COLO829 (cell line): Measurements from ENCODE around the gene ZNF224.

Experiments used
- DNase-seq: peaks from one replicate; pipeline ENCODE4 v3.0.0; 2012; ENCODE audit warnings: low spot score

Gene ZNF224

GRCh38 chr19:44131955-44132354 is 37.8 kb downstream of the ZNF224 start:
- no peak for DNase-seq

DNA sequence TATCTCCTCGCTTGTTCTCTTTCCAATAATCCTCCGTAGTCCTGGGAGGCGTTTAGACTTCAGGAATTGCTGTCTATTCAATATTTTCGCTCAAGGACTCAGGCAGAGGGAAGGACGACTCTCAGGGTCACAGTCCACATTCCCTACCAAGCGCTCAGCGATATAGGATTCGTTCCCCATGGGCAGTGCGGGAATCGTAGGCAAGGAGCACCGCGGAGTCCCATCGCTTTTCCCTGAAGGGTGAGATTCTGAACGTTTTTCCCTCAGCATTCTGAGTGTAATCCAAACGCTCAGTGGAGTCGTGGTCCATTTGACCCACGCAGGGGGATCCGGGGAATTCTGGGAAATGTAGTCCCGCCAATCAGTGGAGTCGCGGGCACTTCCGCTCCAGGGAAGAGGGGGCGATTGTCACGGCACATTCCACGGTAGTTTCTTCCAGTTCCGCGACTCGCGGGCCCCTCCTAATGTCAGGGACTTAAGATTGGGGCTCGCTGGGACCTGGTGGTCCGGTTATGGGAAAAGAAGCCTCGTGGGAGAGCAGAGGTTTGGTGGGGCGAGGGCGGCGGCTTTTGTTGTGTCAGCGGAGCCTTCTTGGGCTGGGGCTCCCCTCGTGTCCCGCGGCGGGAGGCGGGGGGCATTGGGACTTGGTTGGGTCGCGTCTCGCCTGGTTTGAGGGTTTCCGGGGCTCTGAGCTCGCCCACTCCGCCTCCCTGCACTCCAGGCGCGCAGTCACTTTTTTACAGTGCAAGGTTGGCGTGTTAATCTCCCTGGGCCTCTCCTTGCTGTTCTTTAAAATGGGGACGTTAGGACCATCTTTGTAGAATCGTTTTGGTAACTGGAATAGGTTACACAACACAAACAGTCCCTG is 47.3 kb downstream of the ZNF224 start, which contains the start of gene ZNF234:
Gene ZNF234, plus strand, starts transcription at position 364 of the 868 bp plus-strand sequence. CDS start 3,079 bp downstream, outside the sequence.
- DNase-seq: peak; percentile 92

GRCh38 chr19:44142059-44142433 is 47.9 kb downstream of the ZNF224 start:
- peak; percentile 25 for DNase-seq

DNA sequence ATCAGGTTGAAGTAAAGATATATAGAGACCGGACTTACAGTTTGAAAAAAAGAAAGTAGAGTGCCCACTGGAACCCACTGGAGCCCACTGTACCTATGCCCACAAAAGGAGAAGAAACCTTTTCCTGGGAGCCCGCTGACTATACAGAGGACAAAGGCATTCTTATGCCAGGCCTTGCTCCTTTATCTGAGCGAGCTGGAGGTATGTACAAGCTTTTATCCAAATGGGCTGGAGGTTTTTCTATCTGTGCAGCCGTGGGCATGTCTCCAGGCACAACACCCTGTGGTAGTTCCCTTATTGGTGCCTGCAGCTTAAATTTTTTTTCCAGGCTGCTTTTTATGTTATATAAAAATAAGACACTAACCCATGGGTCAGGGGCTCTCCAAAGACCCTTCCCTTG is 55.6 kb downstream of the ZNF224 start:
- no peak for DNase-seq

DNA sequence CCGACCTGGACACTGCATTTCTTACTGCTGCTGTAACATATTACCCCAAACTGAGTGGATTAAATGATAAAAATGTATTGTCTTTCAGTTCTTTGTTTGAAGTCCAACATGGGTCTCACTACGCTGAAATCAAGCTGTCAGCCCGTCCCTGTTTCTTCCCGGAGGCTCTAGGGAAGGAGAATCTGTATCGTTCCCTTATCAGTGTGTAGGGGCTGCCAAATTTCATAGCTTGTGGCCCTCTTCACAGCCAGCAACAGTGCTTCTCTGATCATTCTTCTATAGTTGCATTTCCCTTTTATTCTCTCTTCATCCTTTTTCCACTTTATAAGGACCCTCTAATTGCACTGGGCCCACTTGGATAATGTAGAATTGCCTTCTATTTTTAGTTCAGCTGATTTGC is 57.3 kb downstream of the ZNF224 start:
- DNase-seq: no peak

- DNase-seq: no peak
These were observed 62.3 kb downstream of the ZNF224 start for GRCh38 chr19:44156475-44156874.
